Neuronal stem cell (in vitro differentiated cells): ENCODE measurements around the gene ARMCX2.
"Not testable (repeated sequence)": the region's sequence is repeated elsewhere in the genome, so short reads cannot be mapped to it uniquely, and the experiment has no call there.

ENCODE experiments used
- DNase-seq: peaks from one replicate; pipeline ENCODE4 v3.0.0-alpha.2; 2013; ENCODE audit warnings: low spot score
- H2AFZ ChIP-seq: one replicate; pipeline ENCODE4 v1.6.1; 2013; ENCODE audit warnings: mild to moderate bottlenecking, low read length, inconsistent platforms
- H2AK5ac ChIP-seq: 2 replicates; pipeline ENCODE4 v1.6.1; 2013; ENCODE audit warnings: low read depth, mild to moderate bottlenecking, inconsistent platforms, low read length, moderate library complexity, mixed read lengths
- H2BK120ac ChIP-seq: 2 replicates; pipeline ENCODE4 v1.6.1; 2013; ENCODE audit warnings: low read depth, mild to moderate bottlenecking, inconsistent platforms, low read length, moderate library complexity, mixed read lengths
- H2BK12ac ChIP-seq: one replicate; pipeline ENCODE4 v1.6.1; 2013; ENCODE audit warnings: low read length, inconsistent platforms
- H2BK15ac ChIP-seq: 2 replicates; pipeline ENCODE4 v1.6.1; 2013; ENCODE audit warnings: mild to moderate bottlenecking, low read length, inconsistent platforms, mixed read lengths
- H2BK5ac ChIP-seq: one replicate; pipeline ENCODE4 v1.6.1; 2013; ENCODE audit warnings: inconsistent platforms, mild to moderate bottlenecking, low read length, moderate library complexity
- H3K14ac ChIP-seq: one replicate; pipeline ENCODE4 v1.6.1; 2013; ENCODE audit warnings: low read length, inconsistent platforms
- H3K18ac ChIP-seq: 2 replicates; pipeline ENCODE4 v1.6.1; 2013; ENCODE audit warnings: low read length, inconsistent platforms
- H3K23ac ChIP-seq: 2 replicates; pipeline ENCODE4 v1.6.1; 2013; ENCODE audit warnings: low read depth, mild to moderate bottlenecking, mixed read lengths, low read length, inconsistent platforms; ENCODE audit not compliant: poor library complexity
- H3K27ac ChIP-seq: replicated peaks from 3 replicates; pipeline ENCODE4 v1.5.1; 2013; ENCODE audit warnings: low read length, inconsistent platforms
- H3K27me3 ChIP-seq, 3 experiments: 2 replicates each; pipeline ENCODE4 v1.6.1; 2013; ENCODE audit warnings: low read length in 3 of 3, mild to moderate bottlenecking in 2 of 3, inconsistent platforms in 1 of 3, low read depth in 1 of 3, mixed read lengths in 1 of 3, moderate library complexity in 1 of 3; ENCODE audit not compliant: control insufficient read depth in 3 of 3, insufficient read depth in 3 of 3
- H3K36me3 ChIP-seq, 2 donors: replicated peaks in 1 of 2; 2 replicates each; pipeline ENCODE4 v1.6.1; 2013; ENCODE audit warnings: low read length in 2 of 2; ENCODE audit not compliant: control insufficient read depth in 2 of 2, insufficient read depth in 2 of 2
- H3K4ac ChIP-seq: 2 replicates; pipeline ENCODE4 v1.6.1; 2013; ENCODE audit warnings: inconsistent platforms, mild to moderate bottlenecking, low read length, moderate library complexity
- H3K4me1 ChIP-seq, 2 donors: 1 replicate in 1 of 2; 2 replicates in 1 of 2; pipeline ENCODE4 v1.6.1; 2013; ENCODE audit warnings: low read length in 2 of 2, low read depth in 1 of 2; ENCODE audit not compliant: control insufficient read depth in 2 of 2, insufficient read depth in 1 of 2
- H3K4me2 ChIP-seq: one replicate; pipeline ENCODE4 v1.6.1; 2013; ENCODE audit warnings: mild to moderate bottlenecking, low read length, inconsistent platforms; ENCODE audit not compliant: insufficient read depth, poor library complexity, severe bottlenecking
- H3K4me3 ChIP-seq, 2 donors: 2 replicates each; pipeline ENCODE4 v1.5.1; 2013; ENCODE audit warnings: low read length in 2 of 2, mild to moderate bottlenecking in 2 of 2, inconsistent platforms in 1 of 2, moderate library complexity in 1 of 2
- H3K79me1 ChIP-seq: one replicate; pipeline ENCODE4 v1.6.1; 2013; ENCODE audit warnings: low read depth, mild to moderate bottlenecking, inconsistent platforms, low read length, moderate library complexity
- H3K9ac ChIP-seq: one replicate; pipeline ENCODE4 v1.6.1; 2013; ENCODE audit warnings: mild to moderate bottlenecking, low read depth, low read length, inconsistent platforms; ENCODE audit not compliant: poor library complexity
- H3K9me3 ChIP-seq, 2 donors: replicated peaks in 1 of 2; 2 replicates each; pipeline versions ENCODE3 to v1.6.1; 2013; ENCODE audit warnings: low read length in 2 of 2, mild to moderate bottlenecking in 2 of 2, inconsistent platforms in 1 of 2, low read depth in 1 of 2, mixed read lengths in 1 of 2, moderate library complexity in 1 of 2; ENCODE audit not compliant: control insufficient read depth in 2 of 2, insufficient read depth in 1 of 2
- H4K8ac ChIP-seq: one replicate; pipeline ENCODE4 v1.6.1; 2013; ENCODE audit warnings: low read depth, mild to moderate bottlenecking, inconsistent platforms, low read length, moderate library complexity
- H4K91ac ChIP-seq: one replicate; pipeline ENCODE4 v1.6.1; 2013; ENCODE audit warnings: low read length, low read depth, mild to moderate bottlenecking, inconsistent platforms; ENCODE audit not compliant: poor library complexity
- WGBS, 2 donors: extraction: QIAGEN DNeasy Blood & Tissue Kit; methylation state at CpG; one replicate each; pipeline ENCODE4 v1.1.7; 2013; ENCODE audit warnings: missing lambda C conversion rate in 2 of 2, mixed read lengths in 1 of 2; ENCODE audit not compliant: insufficient read length in 2 of 2, insufficient replicate concordance in 1 of 2; ENCODE audit errors: extremely low coverage in 2 of 2; 5-methylcytosine and 5-hydroxymethylcytosine counted together

Gene ARMCX2

GRCh38 chrX:101657495-101657894 is 2.2 kb downstream of the ARMCX2 start:
- WGBS, 2 donors: no CpG with 5 or more reads among the region's 12 CpGs
- Histone ChIP-seq H3K4me2 (no peak overlapping the region), H2BK15ac (no peak overlapping the region), H3K9me3 (no peaks in the 10 kb centered on the region), H3K4ac (no peak overlapping the region), H2BK5ac (no peak overlapping the region), H2BK12ac (no peak overlapping the region), H3K36me3 (peaks cover 4 to 9% of the 10 kb centered on the region in 2 donors), H2AFZ (no peak overlapping the region), H3K9ac (no peak overlapping the region), H2AK5ac (no peak overlapping the region), H3K27ac (peak overlapping the region; percentile 27), H4K91ac (no peak overlapping the region), H3K23ac (no peak overlapping the region), H3K18ac (no peak overlapping the region), H3K4me1 (peaks cover 0 to 6% of the 10 kb centered on the region in 2 donors), H3K79me1 (no peaks in the 10 kb centered on the region), H2BK120ac (no peak overlapping the region), H4K8ac (no peak overlapping the region), H3K4me3 (peak overlapping the region in 1 of 2 donors; percentile 63), H3K27me3 (no peaks in the 10 kb centered on the region), H3K14ac (no peak overlapping the region)
- DNase-seq: no peak

- Histone ChIP-seq H2AK5ac (no peak overlapping the region), H4K91ac (no peak overlapping the region), H3K36me3 (peaks cover 4 to 9% of the 10 kb centered on the region in 2 donors), H3K79me1 (no peaks in the 10 kb centered on the region), H2BK12ac (no peak overlapping the region), H2BK120ac (no peak overlapping the region), H4K8ac (no peak overlapping the region), H2AFZ (no peak overlapping the region), H3K4me3 (peak overlapping the region in 1 of 2 donors; percentile 58), H2BK5ac (no peak overlapping the region), H3K27me3 (no peaks in the 10 kb centered on the region), H3K9ac (no peak overlapping the region), H3K14ac (no peak overlapping the region), H3K4me2 (peak overlapping the region; percentile 33), H3K27ac (peak overlapping the region; percentile 14), H3K4ac (no peak overlapping the region), H3K9me3 (no peaks in the 10 kb centered on the region), H3K18ac (no peak overlapping the region), H3K23ac (no peak overlapping the region), H3K4me1 (peaks cover 0 to 6% of the 10 kb centered on the region in 2 donors), H2BK15ac (no peak overlapping the region)
- no CpG with 5 or more reads among the region's 13 CpGs for WGBS, 2 donors
- no peak for DNase-seq
These were observed 2.8 kb downstream of the ARMCX2 start for GRCh38 chrX:101656817-101657216.

DNA sequence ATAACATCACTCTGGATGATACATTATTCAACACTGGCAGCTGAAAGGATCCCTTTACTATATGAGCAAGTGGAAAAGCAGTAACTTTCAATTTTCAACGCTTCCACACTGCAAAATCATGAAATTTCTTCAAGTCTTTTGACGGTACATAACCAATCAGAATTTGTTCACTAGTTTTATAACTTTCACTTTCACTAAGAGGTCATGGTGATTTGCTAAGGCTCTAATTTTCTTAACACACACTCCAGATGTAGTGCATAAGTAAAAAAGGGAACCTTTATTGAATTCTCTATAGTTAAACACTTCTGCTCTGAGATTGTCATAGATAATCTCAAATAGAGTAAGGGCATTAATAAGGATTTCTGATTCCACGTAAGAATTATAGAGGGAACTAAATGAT is 4.1 kb downstream of the ARMCX2 start:
- H3K14ac ChIP-seq: no peak overlapping the region
- H3K4ac ChIP-seq: no peak overlapping the region
- H2BK15ac ChIP-seq: no peak overlapping the region
- no CpG with 5 or more reads among the region's 3 CpGs for WGBS, 2 donors
- no peak overlapping the region for H2BK5ac ChIP-seq
- no peak overlapping the region for H3K27ac ChIP-seq
- no peak overlapping the region for H4K8ac ChIP-seq
- no peak overlapping the region for H2AFZ ChIP-seq
- no peak overlapping the region for H3K9ac ChIP-seq
- no peak overlapping the region for H3K4me2 ChIP-seq
- no peaks in the 10 kb centered on the region for H3K27me3 ChIP-seq
- H3K18ac ChIP-seq: no peak overlapping the region
- H4K91ac ChIP-seq: no peak overlapping the region
- H3K23ac ChIP-seq: no peak overlapping the region
- peaks cover 0 to 6% of the 10 kb centered on the region in 2 donors for H3K4me1 ChIP-seq
- no peaks in the 10 kb centered on the region for H3K79me1 ChIP-seq
- no peaks in the 10 kb centered on the region for H3K9me3 ChIP-seq
- no peak overlapping the region for H2BK120ac ChIP-seq
- H2AK5ac ChIP-seq: no peak overlapping the region
- H3K36me3 ChIP-seq: peaks cover 4 to 9% of the 10 kb centered on the region in 2 donors
- no peak overlapping the region for H2BK12ac ChIP-seq
- no peak for DNase-seq
- H3K4me3 ChIP-seq: no peak overlapping the region

DNA sequence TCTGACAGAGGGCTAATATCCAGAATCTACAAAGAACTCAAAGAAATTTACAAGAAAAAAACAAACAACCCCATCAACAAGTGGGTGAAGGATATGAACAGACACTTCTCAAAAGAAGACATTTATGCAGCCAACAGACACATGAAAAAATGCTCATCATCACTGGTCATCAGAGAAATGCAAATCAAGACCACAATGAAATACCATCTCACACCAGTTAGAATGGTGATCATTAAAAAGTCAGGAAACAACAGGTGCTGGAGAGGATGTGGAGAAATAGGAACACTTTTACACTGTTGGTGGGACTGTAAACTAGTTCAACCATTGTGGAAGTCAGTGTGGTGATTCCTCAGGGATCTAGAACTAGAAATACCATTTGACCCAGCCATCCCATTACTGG is 11.9 kb downstream of the ARMCX2 start:
- not testable (repeated sequence) for H3K4ac ChIP-seq, H3K79me1 ChIP-seq

More for the DNA sequence above, 11.9 kb downstream of the ARMCX2 start:
- H2AK5ac ChIP-seq, H4K91ac ChIP-seq, H3K9ac ChIP-seq, H3K27ac ChIP-seq, H3K9me3 ChIP-seq, H3K23ac ChIP-seq, DNase-seq, H3K4me3 ChIP-seq, H3K18ac ChIP-seq, H3K14ac ChIP-seq, H2BK120ac ChIP-seq, H3K4me2 ChIP-seq, H2BK5ac ChIP-seq, H3K36me3 ChIP-seq, H2BK15ac ChIP-seq, H3K4me1 ChIP-seq, H3K27me3 ChIP-seq, H4K8ac ChIP-seq, H2AFZ ChIP-seq, H2BK12ac ChIP-seq: not testable (repeated sequence)
